Muscle of leg (tissue), 9 donors: ENCODE data around the gene CD200R1. TPM values are rescaled to one million over a fixed set of nuclear protein-coding genes. Genes with fewer than 3 reads are reported as not detected.

Experiments used
- polyA plus RNA-seq, 8 donors: library from polyadenylated mRNA; unstranded; fragments of 120-200 nt; gene quantifications; one replicate each; pipeline versions ENCODE4 v1.2.1 to v1.2.3, GENCODE V29; 2013; ENCODE audit warnings: inconsistent platforms in 1 of 8, low replicate concordance in 1 of 8; ENCODE audit not compliant: insufficient read length in 8 of 8, insufficient read depth in 1 of 8
- total RNA-seq: library from RNA; stranded (reverse); fragments of 120-200 nt; gene quantifications from one replicate; pipeline ENCODE4 v1.2.4, GENCODE V29; 2013

The CD200R1 gene
- total and polyA plus RNA-seq, 9 donors, result 0.87 to 2.5 (median 1.8) TPM

Other genes starting within 250 kb of the CD200R1 start
- not detected for gene CD200R1L, start 128.2 kb downstream of the CD200R1 start, total RNA-seq
- gene CD200R1L, start 128.2 kb downstream of the CD200R1 start, polyA plus RNA-seq, result not detected
- 19.2 TPM for gene GTPBP8, start 15.9 kb upstream of the CD200R1 start, total RNA-seq
- 10 to 100 TPM in 7 of 8 donors, 1 to 10 TPM in 1; 9.8 to 19.3 (median 17.0) TPM for gene GTPBP8, start 15.9 kb upstream of the CD200R1 start, polyA plus RNA-seq
- gene BOC, start 236.5 kb upstream of the CD200R1 start, total RNA-seq, result 54.2 TPM
- gene BOC, start 236.5 kb upstream of the CD200R1 start, polyA plus RNA-seq, result 10 to 100 TPM; 38.3 to 99.2 (median 58.8) TPM